Esophagus muscularis mucosa (tissue), 4 donors: ENCODE data around the gene SLBP. TPM values are rescaled to one million over a fixed set of nuclear protein-coding genes. Genes with fewer than 3 reads are reported as not detected.

Experiments
- DNase-seq: peaks from one replicate; pipeline ENCODE4 v3.0.0-alpha.2; 2017; ENCODE audit errors: extremely low spot score
- H3K27ac ChIP-seq, 4 donors: fragments of 200-600 bp; sonication (generic); replicated peaks in 1 of 4; 1 replicate in 3 of 4; 2 replicates in 1 of 4; pipeline ENCODE4 v1.5.1; 2016 to 2019; ENCODE audit warnings: mild to moderate bottlenecking in 1 of 4
- H3K27me3 ChIP-seq, 4 donors: fragments of 200-600 bp; sonication (generic); one replicate each; pipeline versions ENCODE4 v1.5.1 to v1.6.0; 2016 to 2019
- H3K36me3 ChIP-seq, 4 donors: fragments of 200-600 bp; sonication (generic); one replicate each; pipeline ENCODE4 v1.5.1; 2016 to 2019
- H3K4me1 ChIP-seq, 4 donors: fragments of 200-600 bp; sonication (generic); one replicate each; pipeline ENCODE4 v1.5.1; 2016 to 2019
- H3K4me3 ChIP-seq, 4 donors: fragments of 200-600 bp; sonication (generic); 1 replicate in 2 of 4; 2 replicates in 2 of 4; pipeline ENCODE4 v1.5.1; 2016 to 2019; ENCODE audit warnings: mild to moderate bottlenecking in 4 of 4, moderate library complexity in 1 of 4
- H3K9me3 ChIP-seq, 4 donors: fragments of 200-600 bp; sonication (generic); 1 replicate in 3 of 4; 2 replicates in 1 of 4; pipeline ENCODE4 v1.5.1; 2016 to 2019
- CTCF ChIP-seq, 3 experiments: fragments of 200-600 bp in 2 of 3; fragments of 450-650 bp in 1 of 3; sonication (generic) in 2 of 3; IDR thresholded peaks; one replicate each; pipeline ENCODE4 v1.5.1; 2017 to 2019; ENCODE audit warnings: antibody characterized with exemption in 3 of 3, mild to moderate bottlenecking in 2 of 3, moderate library complexity in 1 of 3
- EP300 ChIP-seq: sonication (generic); formaldehyde crosslinking; IDR thresholded peaks from one replicate; pipeline ENCODE4 v1.6.1; 2017; ENCODE audit warnings: antibody characterized with exemption
- POLR2A ChIP-seq: fragments of 450-650 bp; IDR thresholded peaks from one replicate; pipeline ENCODE4 v1.6.1; 2017; ENCODE audit warnings: antibody characterized with exemption, moderate library complexity, mild to moderate bottlenecking, low read depth
- POLR2AphosphoS5 ChIP-seq, 2 donors: sonication (generic); formaldehyde crosslinking; IDR thresholded peaks; one replicate each; pipeline ENCODE4 v1.6.1; 2017; ENCODE audit warnings: antibody characterized with exemption in 2 of 2
- WGBS: methylation state at CpG from one replicate; pipeline ENCODE4 v1.1.5; 2018; 5-methylcytosine and 5-hydroxymethylcytosine counted together
- intact Hi-C: fragments of 100-400 bp; cut with DNase I; formaldehyde crosslinking; loops from one replicate; pipeline ENCODE4 v1.15.1; 2023
- total RNA-seq, 4 donors: library from RNA; depleted of rRNA; stranded (reverse); fragments of >200 nt; gene quantifications; one replicate each; pipeline versions ENCODE4 v1.1.0 to v1.2.1, GENCODE V29; 2016

The SLBP gene
- total RNA-seq, 4 donors from 2014 or later, result 41.5 to 56.1 (median 45.5) TPM

- no peak for TF ChIP-seq POLR2AphosphoS5 (IDR thresholded peaks at IDR 0.05)
- TF ChIP-seq CTCF (IDR thresholded peaks at IDR 0.05), result no peak
- no peak for TF ChIP-seq POLR2A
- TF ChIP-seq EP300, result no peak
- H3K4me3 ChIP-seq, result no peak overlapping the region
- intact Hi-C loops, result no loop called here
- H3K36me3 ChIP-seq, result peaks cover 20 to 35% (median 27%) of the 10 kb centered on the region in 4 donors
- no peak for DNase-seq
- no peaks in the 10 kb centered on the region for H3K9me3 ChIP-seq
- H3K27me3 ChIP-seq, result no peaks in the 10 kb centered on the region
- 72% methylated on average over 11 of the region's 31 CpGs for WGBS
- H3K4me1 ChIP-seq, result peaks cover 45 to 84% (median 72%) of the 10 kb centered on the region in 4 donors
- H3K27ac ChIP-seq, result peak overlapping the region in 3 of 4 donors; percentile 4 to 98 (median 43)
These were observed 6.2 kb upstream of the SLBP start for GRCh38 chr4:1718095-1718850.

GRCh38 chr4:1717129-1718094 is 5.3 kb upstream of the SLBP start:
- H3K4me3 ChIP-seq, result no peak overlapping the region
- H3K9me3 ChIP-seq, result no peaks in the 10 kb centered on the region
- H3K36me3 ChIP-seq, result peaks cover 20 to 35% (median 27%) of the 10 kb centered on the region in 4 donors
- intact Hi-C loops, result no loop called here
- 85% methylated on average over 11 of the region's 32 CpGs for WGBS
- TF ChIP-seq POLR2AphosphoS5 (IDR thresholded peaks at IDR 0.05) (no peak), EP300 (no peak), POLR2A (no peak), CTCF (IDR thresholded peaks at IDR 0.05) (no peak)
- no peak for DNase-seq
- peaks cover 45 to 84% (median 71%) of the 10 kb centered on the region in 4 donors for H3K4me1 ChIP-seq
- no peaks in the 10 kb centered on the region for H3K27me3 ChIP-seq
- H3K27ac ChIP-seq, result peak overlapping the region in 1 of 4 donors; percentile 10

GRCh38 chr4:1716065-1716945 is 4.2 kb upstream of the SLBP start:
- Histone ChIP-seq H3K27me3 (no peaks in the 10 kb centered on the region), H3K4me1 (peaks cover 36 to 77% (median 62%) of the 10 kb centered on the region in 4 donors), H3K27ac (peak overlapping the region in 1 of 4 donors; percentile 30), H3K36me3 (peaks cover 20 to 35% (median 27%) of the 10 kb centered on the region in 4 donors), H3K9me3 (no peaks in the 10 kb centered on the region), H3K4me3 (no peak overlapping the region)
- TF ChIP-seq POLR2AphosphoS5 (IDR thresholded peaks at IDR 0.05) (no peak), EP300 (no peak), POLR2A (no peak), CTCF (IDR thresholded peaks at IDR 0.05) (no peak)
- DNase-seq, result no peak
- WGBS, result 75% methylated on average over 12 of the region's 15 CpGs
- intact Hi-C loops, result no loop called here

GRCh38 chr4:1715002-1715758 is 3.1 kb upstream of the SLBP start:
- DNase-seq, result no peak
- 66% methylated on average over 14 of the region's 16 CpGs for WGBS
- H3K9me3 ChIP-seq, result no peaks in the 10 kb centered on the region
- intact Hi-C loops, result no loop called here
- TF ChIP-seq EP300, result no peak
- TF ChIP-seq CTCF (IDR thresholded peaks at IDR 0.05), result no peak
- TF ChIP-seq POLR2A, result no peak
- no peak for TF ChIP-seq POLR2AphosphoS5 (IDR thresholded peaks at IDR 0.05)
- no peaks in the 10 kb centered on the region for H3K27me3 ChIP-seq
- H3K27ac ChIP-seq, result peak overlapping the region in 1 of 4 donors; percentile 100
- H3K4me1 ChIP-seq, result peaks cover 45 to 85% (median 69%) of the 10 kb centered on the region in 4 donors
- no peak overlapping the region for H3K4me3 ChIP-seq
- H3K36me3 ChIP-seq, result peaks cover 20 to 36% (median 27%) of the 10 kb centered on the region in 4 donors
